Stimulated activated memory B cell treated with anti-CD40 and anti-IgM and Interleukin-4, amounts not matched to agents 10 μg/mL and 1 μg/mL and 100 μg/mL, for 72 hours (primary cell): ENCODE measurements around the gene RARRES2.
A peak's percentile ranks its signal among the peaks of the same experiment; 100 is the strongest.

Source experiments
- ATAC-seq: fragments of 150-1000 bp; cut with Tn5 transposase; 2 replicates; pipeline ENCODE4 v1.10.0; 2021
- H3K27ac Mint-ChIP-seq: one replicate; pipeline ENCODE4 v1.8.0; 2022; ENCODE audit warnings: mild to moderate bottlenecking, mixed read lengths
- H3K27me3 Mint-ChIP-seq: one replicate; pipeline ENCODE4 v1.8.0; 2022; ENCODE audit warnings: mixed read lengths
- H3K36me3 Mint-ChIP-seq: one replicate; pipeline ENCODE4 v1.8.0; 2022; ENCODE audit warnings: mixed read lengths
- H3K4me1 Mint-ChIP-seq: one replicate; pipeline ENCODE4 v1.8.0; 2022; ENCODE audit warnings: mixed read lengths
- H3K4me3 Mint-ChIP-seq: one replicate; pipeline ENCODE4 v1.8.0; 2022; ENCODE audit warnings: mild to moderate bottlenecking, moderate library complexity, mixed read lengths
- H3K9me3 Mint-ChIP-seq: one replicate; pipeline ENCODE4 v1.8.0; 2022; ENCODE audit warnings: mixed read lengths

The RARRES2 gene

GRCh38 chr7:150379441-150380379 lies 38.3 kb upstream of the RARRES2 start:
- ATAC-seq: peak; percentile 2
- H3K36me3 Mint-ChIP-seq: peaks cover 1% of the 10 kb centered on the region
- no peaks in the 10 kb centered on the region for H3K9me3 Mint-ChIP-seq
- H3K4me1 Mint-ChIP-seq: peaks cover 90% of the 10 kb centered on the region
- peak overlapping the region; percentile 87 for H3K4me3 Mint-ChIP-seq
- no peaks in the 10 kb centered on the region for H3K27me3 Mint-ChIP-seq
- peak overlapping the region; percentile 95 for H3K27ac Mint-ChIP-seq

- Mint-ChIP-seq H3K27me3 (no peaks in the 10 kb centered on the region), H3K27ac (peak within 1 kb of the TSS; percentile 95), H3K4me1 (peaks cover 90% of the 10 kb centered on the region), H3K36me3 (peaks cover 9% of the 10 kb centered on the region), H3K4me3 (peak within 1 kb of the TSS; percentile 87), H3K9me3 (no peaks in the 10 kb centered on the region)
- ATAC-seq: peak; percentile 92
Measured at GRCh38 chr7:150378853-150379440, 37.5 kb upstream of the RARRES2 start, which contains the start of gene ZNF775. ZNF775 (plus strand) TSS chr7:150379330; CDS start chr7:150388471, 9,141 bp downstream.

GRCh38 chr7:150378115-150378852 lies 36.9 kb upstream of the RARRES2 start:
- Mint-ChIP-seq H3K9me3 (no peaks in the 10 kb centered on the region), H3K27ac (peak overlapping the region; percentile 95), H3K4me1 (peaks cover 90% of the 10 kb centered on the region), H3K4me3 (peak overlapping the region; percentile 87), H3K36me3 (peaks cover 15% of the 10 kb centered on the region), H3K27me3 (no peaks in the 10 kb centered on the region)
- no peak for ATAC-seq

GRCh38 chr7:150377635-150378034 lies 36.2 kb upstream of the RARRES2 start:
- Mint-ChIP-seq H3K27ac (peak overlapping the region; percentile 95), H3K4me1 (peaks cover 90% of the 10 kb centered on the region), H3K36me3 (peaks cover 22% of the 10 kb centered on the region), H3K4me3 (peak overlapping the region; percentile 87), H3K27me3 (no peaks in the 10 kb centered on the region), H3K9me3 (no peaks in the 10 kb centered on the region)
- no peak for ATAC-seq

- Mint-ChIP-seq H3K4me1 (peaks cover 90% of the 10 kb centered on the region), H3K36me3 (peaks cover 26% of the 10 kb centered on the region), H3K27me3 (no peaks in the 10 kb centered on the region), H3K27ac (peak overlapping the region; percentile 95), H3K4me3 (peak overlapping the region; percentile 87), H3K9me3 (no peaks in the 10 kb centered on the region)
- ATAC-seq: no peak
Measured at GRCh38 chr7:150377196-150377595, 35.8 kb upstream of the RARRES2 start.

GRCh38 chr7:150376560-150376959 lies 35.1 kb upstream of the RARRES2 start:
- ATAC-seq: no peak
- H3K9me3 Mint-ChIP-seq: no peaks in the 10 kb centered on the region
- H3K4me1 Mint-ChIP-seq: peaks cover 84% of the 10 kb centered on the region
- H3K27me3 Mint-ChIP-seq: no peaks in the 10 kb centered on the region
- peak overlapping the region; percentile 51 for H3K4me3 Mint-ChIP-seq
- H3K27ac Mint-ChIP-seq: peak overlapping the region; percentile 95
- H3K36me3 Mint-ChIP-seq: peaks cover 29% of the 10 kb centered on the region

GRCh38 chr7:150375662-150376521 lies 34.5 kb upstream of the RARRES2 start:
- Mint-ChIP-seq H3K9me3 (no peaks in the 10 kb centered on the region), H3K4me1 (peaks cover 79% of the 10 kb centered on the region), H3K36me3 (peaks cover 30% of the 10 kb centered on the region), H3K4me3 (peak overlapping the region; percentile 51), H3K27ac (peak overlapping the region; percentile 95), H3K27me3 (no peaks in the 10 kb centered on the region)
- ATAC-seq: peak; percentile 39

GRCh38 chr7:150374472-150374871 lies 33.0 kb upstream of the RARRES2 start:
- ATAC-seq: no peak
- H3K27ac Mint-ChIP-seq: peak overlapping the region; percentile 95
- no peaks in the 10 kb centered on the region for H3K27me3 Mint-ChIP-seq
- no peaks in the 10 kb centered on the region for H3K9me3 Mint-ChIP-seq
- H3K4me3 Mint-ChIP-seq: no peak overlapping the region
- peaks cover 41% of the 10 kb centered on the region for H3K36me3 Mint-ChIP-seq
- H3K4me1 Mint-ChIP-seq: peaks cover 79% of the 10 kb centered on the region

- H3K36me3 Mint-ChIP-seq: peaks cover 41% of the 10 kb centered on the region
- peaks cover 81% of the 10 kb centered on the region for H3K4me1 Mint-ChIP-seq
Measured at GRCh38 chr7:150374026-150374425, 32.6 kb upstream of the RARRES2 start.

GRCh38 chr7:150373049-150373801 lies 31.8 kb upstream of the RARRES2 start:
- ATAC-seq: no peak
- H3K9me3 Mint-ChIP-seq: no peaks in the 10 kb centered on the region
- H3K27me3 Mint-ChIP-seq: no peaks in the 10 kb centered on the region
- peak overlapping the region; percentile 95 for H3K27ac Mint-ChIP-seq
- H3K36me3 Mint-ChIP-seq: peaks cover 41% of the 10 kb centered on the region
- peak overlapping the region; percentile 74 for H3K4me3 Mint-ChIP-seq
- peaks cover 78% of the 10 kb centered on the region for H3K4me1 Mint-ChIP-seq

More at GRCh38 chr7:150374026-150374425, 32.6 kb upstream of the RARRES2 start:
- no peaks in the 10 kb centered on the region for H3K27me3 Mint-ChIP-seq
- no peak for ATAC-seq
- H3K9me3 Mint-ChIP-seq: no peaks in the 10 kb centered on the region
- peak overlapping the region; percentile 95 for H3K27ac Mint-ChIP-seq
- no peak overlapping the region for H3K4me3 Mint-ChIP-seq

- no peaks in the 10 kb centered on the region for H3K9me3 Mint-ChIP-seq
Measured at GRCh38 chr7:150372271-150373048, 31.0 kb upstream of the RARRES2 start.

GRCh38 chr7:150371996-150372270 lies 30.5 kb upstream of the RARRES2 start:
- Mint-ChIP-seq H3K4me3 (no peak overlapping the region), H3K36me3 (peaks cover 41% of the 10 kb centered on the region), H3K27me3 (no peaks in the 10 kb centered on the region), H3K4me1 (peaks cover 70% of the 10 kb centered on the region), H3K27ac (no peak overlapping the region), H3K9me3 (no peaks in the 10 kb centered on the region)
- no peak for ATAC-seq

More at GRCh38 chr7:150372271-150373048, 31.0 kb upstream of the RARRES2 start:
- Mint-ChIP-seq H3K36me3 (peaks cover 41% of the 10 kb centered on the region), H3K27me3 (no peaks in the 10 kb centered on the region), H3K27ac (peak overlapping the region; percentile 95), H3K4me3 (peak overlapping the region; percentile 43), H3K4me1 (peaks cover 70% of the 10 kb centered on the region)
- ATAC-seq: no peak
